ENCODE results near the gene SMARCA2.

SMARCA2 gene

DNA sequence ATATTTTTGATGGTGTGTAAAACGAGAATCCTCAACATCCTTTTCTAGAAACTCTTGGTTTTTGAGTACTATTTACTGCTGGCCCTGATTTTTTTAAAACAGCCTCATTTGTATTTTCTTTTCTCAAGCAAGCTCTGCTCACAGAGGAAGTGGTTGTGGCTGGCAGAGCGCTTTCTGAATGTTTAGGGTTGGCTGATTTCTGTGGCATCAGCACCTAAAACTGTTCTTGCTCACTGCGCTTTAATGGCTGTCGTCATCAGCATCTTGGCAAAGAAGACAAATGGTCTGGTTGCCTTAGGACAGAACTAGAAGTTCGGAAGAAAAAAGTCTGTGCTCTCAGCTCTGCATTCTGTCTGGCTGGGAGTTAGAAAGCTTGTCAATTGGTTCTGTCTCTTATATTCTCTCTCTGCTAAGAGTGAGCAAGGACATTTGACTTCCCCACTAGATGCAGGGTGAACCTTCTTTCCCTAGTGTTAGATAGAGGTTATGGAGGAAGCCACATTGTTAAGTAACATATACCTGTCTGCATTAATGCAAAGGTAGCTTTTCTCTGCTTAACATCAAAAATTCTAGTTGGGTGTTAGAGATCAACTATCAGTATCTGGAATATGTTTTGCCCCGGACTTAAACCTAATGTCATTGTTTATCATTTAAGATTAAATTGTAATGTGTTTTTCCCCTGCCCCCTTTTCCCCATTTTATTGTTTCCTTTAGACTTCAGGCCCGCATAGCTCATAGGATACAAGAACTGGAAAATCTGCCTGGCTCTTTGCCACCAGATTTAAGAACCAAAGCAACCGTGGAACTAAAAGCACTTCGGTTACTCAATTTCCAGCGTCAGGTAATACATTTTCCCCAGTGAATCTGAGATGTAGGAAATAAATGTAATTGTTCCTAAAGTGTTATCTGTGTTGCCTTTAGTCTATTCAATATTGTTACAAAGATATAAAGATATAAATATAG lies 39.0 kb downstream of the SMARCA2 start:
- no peaks in the 10 kb centered on the region for H3K79me2 ChIP-seq (ENCODE audit: insufficient read depth, low read length)
- H3K9me3 ChIP-seq (ENCODE audit: insufficient read depth, low read length), result no peaks in the 10 kb centered on the region
- H3K27me3 ChIP-seq (ENCODE audit: low read length), result no peaks in the 10 kb centered on the region
- no peak overlapping the region for H2AFZ ChIP-seq (ENCODE audit: low read depth, low read length, severe bottlenecking)
- 0 out of 2 replicates have a peak, but pooled peaks cover 7% of the 10 kb centered on the region for H4K20me1 ChIP-seq (ENCODE audit: low read depth, low read length)
- no peak overlapping the region for H3K27ac ChIP-seq (ENCODE audit: low read depth, low read length)
- H3K4me2 ChIP-seq (ENCODE audit: low read depth, low read length, poor library complexity, severe bottlenecking), result peak overlapping the region; percentile 11
- no peak overlapping the region for H3K4me3 ChIP-seq (ENCODE audit: insufficient read depth, low read length, poor library complexity, severe bottlenecking)
- no peak overlapping the region for H3K9ac ChIP-seq (ENCODE audit: low read length)
- H3K9me2 ChIP-seq (replicated peaks; ENCODE audit: insufficient read depth, low read length), result no peaks in the 10 kb centered on the region
- peaks cover 10% of the 10 kb centered on the region; the same call in 1 of the 2 replicates for H3F3A ChIP-seq (ENCODE audit: insufficient read depth)
- TF ChIP-seq EZH2phosphoT487 (conservative IDR thresholded peaks at IDR 0.05; ENCODE audit: low read length), result no peak
- TF ChIP-seq, protein P1, sequence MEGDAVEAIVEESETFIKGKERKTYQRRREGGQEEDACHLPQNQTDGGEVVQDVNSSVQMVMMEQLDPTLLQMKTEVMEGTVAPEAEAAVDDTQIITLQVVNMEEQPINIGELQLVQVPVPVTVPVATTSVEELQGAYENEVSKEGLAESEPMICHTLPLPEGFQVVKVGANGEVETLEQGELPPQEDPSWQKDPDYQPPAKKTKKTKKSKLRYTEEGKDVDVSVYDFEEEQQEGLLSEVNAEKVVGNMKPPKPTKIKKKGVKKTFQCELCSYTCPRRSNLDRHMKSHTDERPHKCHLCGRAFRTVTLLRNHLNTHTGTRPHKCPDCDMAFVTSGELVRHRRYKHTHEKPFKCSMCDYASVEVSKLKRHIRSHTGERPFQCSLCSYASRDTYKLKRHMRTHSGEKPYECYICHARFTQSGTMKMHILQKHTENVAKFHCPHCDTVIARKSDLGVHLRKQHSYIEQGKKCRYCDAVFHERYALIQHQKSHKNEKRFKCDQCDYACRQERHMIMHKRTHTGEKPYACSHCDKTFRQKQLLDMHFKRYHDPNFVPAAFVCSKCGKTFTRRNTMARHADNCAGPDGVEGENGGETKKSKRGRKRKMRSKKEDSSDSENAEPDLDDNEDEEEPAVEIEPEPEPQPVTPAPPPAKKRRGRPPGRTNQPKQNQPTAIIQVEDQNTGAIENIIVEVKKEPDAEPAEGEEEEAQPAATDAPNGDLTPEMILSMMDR (IDR thresholded peaks at IDR 0.05; ENCODE audit: insufficient read depth, low read length, poor library complexity, severe bottlenecking), result no peak
- H3K36me3 ChIP-seq (ENCODE audit: low read length), result no peaks in the 10 kb centered on the region

DNA sequence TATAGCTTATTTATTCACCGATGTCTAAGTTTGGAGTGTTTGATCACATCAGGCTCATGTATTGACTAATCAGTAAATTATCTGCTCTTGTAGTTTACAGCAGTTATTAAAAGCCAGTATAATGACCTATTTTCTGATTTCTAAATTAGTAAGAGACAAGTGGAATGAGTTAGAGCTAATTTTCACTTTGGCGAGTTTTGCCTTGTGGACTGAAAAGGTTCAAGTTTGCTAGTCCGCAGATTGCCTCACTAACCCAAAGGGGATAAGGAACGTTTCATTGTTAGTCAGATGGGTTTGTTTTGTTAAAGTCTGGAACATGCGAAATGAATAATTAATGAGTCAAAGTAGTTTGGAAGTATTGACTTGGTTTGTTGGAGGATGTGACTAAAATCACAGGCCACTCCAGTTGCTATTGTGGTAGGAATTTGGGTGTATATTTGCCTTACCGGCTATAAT lies 40.1 kb downstream of the SMARCA2 start:
- no peaks in the 10 kb centered on the region for H3K36me3 ChIP-seq (ENCODE audit: low read length)
- no peaks in the 10 kb centered on the region for H4K20me1 ChIP-seq (ENCODE audit: low read depth, low read length)
- no peak overlapping the region for H3K27ac ChIP-seq (ENCODE audit: low read depth, low read length)
- H3K4me3 ChIP-seq (ENCODE audit: insufficient read depth, low read length, poor library complexity, severe bottlenecking), result no peak overlapping the region
- no peaks in the 10 kb centered on the region for H3K9me2 ChIP-seq (replicated peaks; ENCODE audit: insufficient read depth, low read length)
- no peaks in the 10 kb centered on the region for H3K9me3 ChIP-seq (ENCODE audit: insufficient read depth, low read length)
- no peaks in the 10 kb centered on the region for H3K27me3 ChIP-seq (ENCODE audit: low read length)
- H3K9ac ChIP-seq (ENCODE audit: low read length), result no peak overlapping the region
- no peak for TF ChIP-seq EZH2phosphoT487 (conservative IDR thresholded peaks at IDR 0.05; ENCODE audit: low read length)
- TF ChIP-seq, protein P1 (IDR thresholded peaks at IDR 0.05; ENCODE audit: insufficient read depth, low read length, poor library complexity, severe bottlenecking), result no peak
- H3K4me2 ChIP-seq (ENCODE audit: low read depth, low read length, poor library complexity, severe bottlenecking), result no peak overlapping the region
- no peak overlapping the region for H2AFZ ChIP-seq (ENCODE audit: low read depth, low read length, severe bottlenecking)
- H3F3A ChIP-seq (ENCODE audit: insufficient read depth), result peaks cover 10% of the 10 kb centered on the region; the same call in 1 of the 2 replicates
- H3K79me2 ChIP-seq (ENCODE audit: insufficient read depth, low read length), result no peaks in the 10 kb centered on the region

DNA sequence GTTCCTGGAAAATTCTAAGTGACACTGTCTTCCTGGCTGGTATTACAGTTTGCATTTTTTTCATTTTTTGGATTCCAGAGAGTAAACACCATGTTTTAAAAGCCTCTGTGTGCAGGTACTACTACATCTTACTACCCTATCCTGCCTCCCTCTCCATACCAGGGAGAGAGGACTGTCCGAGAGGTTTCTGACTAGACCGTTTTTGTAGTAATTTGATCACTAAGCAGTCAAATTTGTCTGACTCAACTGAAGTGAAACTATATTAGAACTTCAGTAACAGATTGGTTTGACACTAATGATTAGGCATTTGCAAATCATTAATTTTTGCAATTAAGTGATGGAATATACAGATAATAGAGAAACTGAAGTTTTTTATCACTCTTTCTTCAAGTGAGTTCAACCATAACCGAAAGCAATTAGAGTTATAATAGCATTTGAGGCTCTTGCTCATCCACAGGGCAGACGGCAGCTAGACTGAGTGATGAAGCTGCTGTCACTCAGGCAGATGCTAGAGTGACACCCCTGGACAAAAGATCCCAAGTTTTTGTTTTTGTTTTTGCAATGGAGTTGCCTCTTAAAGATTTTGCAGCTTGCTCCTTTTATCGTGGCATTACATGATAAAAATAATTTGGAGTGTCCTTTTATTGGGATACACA lies 44.3 kb downstream of the SMARCA2 start:
- Histone ChIP-seq H3K4me3 (ENCODE audit: insufficient read depth, low read length, poor library complexity, severe bottlenecking) (no peak overlapping the region), H4K20me1 (ENCODE audit: low read depth, low read length) (no peaks in the 10 kb centered on the region), H3K4me2 (ENCODE audit: low read depth, low read length, poor library complexity, severe bottlenecking) (no peak overlapping the region), H3K9me3 (ENCODE audit: insufficient read depth, low read length) (no peaks in the 10 kb centered on the region), H3K79me2 (ENCODE audit: insufficient read depth, low read length) (no peaks in the 10 kb centered on the region), H3K27ac (ENCODE audit: low read depth, low read length) (no peak overlapping the region), H3F3A (ENCODE audit: insufficient read depth) (no peaks in the 10 kb centered on the region; the same call in 1 of the 2 replicates), H2AFZ (ENCODE audit: low read depth, low read length, severe bottlenecking) (no peak overlapping the region), H3K9ac (ENCODE audit: low read length) (no peak overlapping the region), H3K9me2 (replicated peaks; ENCODE audit: insufficient read depth, low read length) (no peaks in the 10 kb centered on the region), H3K27me3 (ENCODE audit: low read length) (no peaks in the 10 kb centered on the region), H3K36me3 (ENCODE audit: low read length) (no peaks in the 10 kb centered on the region)
- TF ChIP-seq EZH2phosphoT487 (conservative IDR thresholded peaks at IDR 0.05; ENCODE audit: low read length), result no peak
- TF ChIP-seq, protein P1 (IDR thresholded peaks at IDR 0.05; ENCODE audit: insufficient read depth, low read length, poor library complexity, severe bottlenecking), result no peak

Data from SU-DHL-6 (cell line).